ENCODE data around the gene VPS25.
A peak's percentile ranks its signal among the peaks of the same experiment; 100 is the strongest.

VPS25 gene

DNA sequence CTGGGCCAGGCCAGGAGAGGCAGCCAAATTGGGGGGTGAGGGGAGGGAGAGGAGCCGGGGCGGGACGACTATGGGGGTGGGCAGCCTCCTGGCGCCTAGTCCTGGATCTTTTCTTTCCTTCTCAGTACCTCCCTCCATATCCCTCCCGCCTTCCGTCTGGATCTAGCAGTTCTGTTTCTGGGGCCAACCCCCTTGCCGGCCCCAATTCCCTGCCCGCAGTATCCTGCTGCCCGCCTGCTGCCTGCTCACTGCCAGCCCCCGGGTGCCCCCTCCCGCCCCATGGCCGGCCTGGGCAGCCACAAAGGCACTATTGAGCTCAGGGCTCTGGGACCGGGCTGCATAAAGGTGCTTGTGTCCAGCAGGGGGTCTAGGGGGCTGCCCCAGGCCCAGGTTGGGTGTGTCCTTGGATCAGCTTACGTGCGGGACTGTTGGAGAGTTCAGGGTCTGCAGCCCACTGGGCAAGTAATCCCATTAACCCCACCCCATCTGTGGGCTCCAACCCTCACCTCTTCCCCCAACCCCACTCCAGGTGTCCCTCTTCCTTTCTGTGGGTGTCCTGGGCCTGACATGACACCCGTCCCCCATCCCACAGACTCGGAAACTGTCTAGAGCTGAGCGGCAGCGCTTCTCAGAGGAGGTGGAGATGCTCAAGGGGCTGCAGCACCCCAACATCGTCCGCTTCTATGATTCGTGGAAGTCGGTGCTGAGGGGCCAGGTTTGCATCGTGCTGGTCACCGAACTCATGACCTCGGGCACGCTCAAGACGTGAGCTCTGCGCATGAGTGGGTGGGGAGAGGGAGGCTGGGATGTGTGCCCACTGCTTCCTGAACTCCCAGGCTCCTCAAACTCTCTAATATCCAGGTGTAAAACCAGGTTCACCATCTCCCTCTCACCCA is 9.2 kb downstream of the VPS25 start:
- no peaks in the 10 kb centered on the region for H3K9me3 ChIP-seq (ENCODE audit: severe bottlenecking)
- H3K36me3 ChIP-seq = peaks cover 19% of the 10 kb centered on the region
- H3K27ac ChIP-seq = no peak overlapping the region
- no peak overlapping the region for H3K4me3 ChIP-seq (ENCODE audit: low read depth, low read length)
- TF ChIP-seq, protein P1, sequence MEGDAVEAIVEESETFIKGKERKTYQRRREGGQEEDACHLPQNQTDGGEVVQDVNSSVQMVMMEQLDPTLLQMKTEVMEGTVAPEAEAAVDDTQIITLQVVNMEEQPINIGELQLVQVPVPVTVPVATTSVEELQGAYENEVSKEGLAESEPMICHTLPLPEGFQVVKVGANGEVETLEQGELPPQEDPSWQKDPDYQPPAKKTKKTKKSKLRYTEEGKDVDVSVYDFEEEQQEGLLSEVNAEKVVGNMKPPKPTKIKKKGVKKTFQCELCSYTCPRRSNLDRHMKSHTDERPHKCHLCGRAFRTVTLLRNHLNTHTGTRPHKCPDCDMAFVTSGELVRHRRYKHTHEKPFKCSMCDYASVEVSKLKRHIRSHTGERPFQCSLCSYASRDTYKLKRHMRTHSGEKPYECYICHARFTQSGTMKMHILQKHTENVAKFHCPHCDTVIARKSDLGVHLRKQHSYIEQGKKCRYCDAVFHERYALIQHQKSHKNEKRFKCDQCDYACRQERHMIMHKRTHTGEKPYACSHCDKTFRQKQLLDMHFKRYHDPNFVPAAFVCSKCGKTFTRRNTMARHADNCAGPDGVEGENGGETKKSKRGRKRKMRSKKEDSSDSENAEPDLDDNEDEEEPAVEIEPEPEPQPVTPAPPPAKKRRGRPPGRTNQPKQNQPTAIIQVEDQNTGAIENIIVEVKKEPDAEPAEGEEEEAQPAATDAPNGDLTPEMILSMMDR (IDR thresholded peaks at IDR 0.05; ENCODE audit: low read depth, low read length) = no peak
- peaks cover 10% of the 10 kb centered on the region for H3K27me3 ChIP-seq (ENCODE audit: insufficient read depth, low read depth, severe bottlenecking)
- no peak for DNase-seq

DNA sequence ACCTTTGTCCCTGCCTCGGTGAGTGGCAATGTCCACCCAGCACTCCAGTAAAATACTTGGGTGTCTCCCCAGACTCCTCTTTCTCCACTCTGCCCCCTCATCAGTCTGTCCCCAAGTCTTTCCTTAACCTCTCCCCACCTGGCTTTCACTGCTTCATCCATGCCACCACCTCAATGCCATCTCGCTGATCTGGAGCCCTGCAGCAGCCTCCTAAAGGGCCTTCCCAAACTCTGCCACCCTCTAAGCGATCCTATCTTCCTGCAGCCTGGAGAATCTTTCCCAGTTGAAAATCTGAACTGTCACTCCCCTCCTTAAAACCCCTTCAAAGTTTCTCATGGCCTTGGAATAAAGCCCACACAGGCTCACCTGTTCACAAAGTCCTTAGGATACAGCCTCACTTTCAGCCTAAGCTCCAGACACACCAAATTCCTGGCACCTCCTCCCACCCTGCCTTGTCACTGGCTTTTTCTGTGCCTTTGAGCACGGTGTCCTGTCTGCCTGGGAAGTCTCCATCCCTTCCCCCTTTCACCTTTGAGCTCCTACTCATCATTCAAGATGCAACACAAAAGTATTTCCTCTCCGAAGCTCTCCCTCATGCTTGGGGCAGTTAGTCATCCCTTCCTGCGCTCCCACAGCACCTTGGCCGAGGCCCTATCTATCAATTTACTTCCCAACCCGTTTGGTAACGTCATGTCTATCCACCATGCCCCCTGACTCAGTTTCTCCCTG is 10.0 kb downstream of the VPS25 start:
- DNase-seq = no peak

DNA sequence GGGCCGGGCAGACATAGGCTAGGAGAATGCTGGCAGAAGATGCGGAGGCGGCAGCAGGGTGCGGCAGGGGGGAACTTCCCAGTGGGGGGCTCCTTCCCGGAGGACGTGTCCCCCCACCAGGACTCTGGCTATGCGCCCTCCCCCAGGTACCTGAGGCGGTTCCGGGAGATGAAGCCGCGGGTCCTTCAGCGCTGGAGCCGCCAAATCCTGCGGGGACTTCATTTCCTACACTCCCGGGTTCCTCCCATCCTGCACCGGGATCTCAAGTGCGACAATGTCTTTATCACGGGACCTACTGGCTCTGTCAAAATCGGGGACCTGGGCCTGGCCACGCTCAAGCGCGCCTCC is 10.5 kb downstream of the VPS25 start:
- Histone ChIP-seq H3K27ac (no peak overlapping the region), H3K27me3 (ENCODE audit: insufficient read depth, low read depth, severe bottlenecking) (peaks cover 10% of the 10 kb centered on the region), H3K4me3 (ENCODE audit: low read depth, low read length) (no peak overlapping the region), H3K9me3 (ENCODE audit: severe bottlenecking) (no peaks in the 10 kb centered on the region), H3K36me3 (peaks cover 7% of the 10 kb centered on the region)
- DNase-seq = no peak
- TF ChIP-seq, protein P1 (IDR thresholded peaks at IDR 0.05; ENCODE audit: low read depth, low read length) = no peak

More for the DNA sequence above, 10.0 kb downstream of the VPS25 start:
- H3K9me3 ChIP-seq (ENCODE audit: severe bottlenecking) = no peaks in the 10 kb centered on the region
- TF ChIP-seq, protein P1 (IDR thresholded peaks at IDR 0.05; ENCODE audit: low read depth, low read length) = no peak
- H3K36me3 ChIP-seq = peaks cover 12% of the 10 kb centered on the region
- peaks cover 10% of the 10 kb centered on the region for H3K27me3 ChIP-seq (ENCODE audit: insufficient read depth, low read depth, severe bottlenecking)
- H3K4me3 ChIP-seq (ENCODE audit: low read depth, low read length) = no peak overlapping the region
- no peak overlapping the region for H3K27ac ChIP-seq

DNA sequence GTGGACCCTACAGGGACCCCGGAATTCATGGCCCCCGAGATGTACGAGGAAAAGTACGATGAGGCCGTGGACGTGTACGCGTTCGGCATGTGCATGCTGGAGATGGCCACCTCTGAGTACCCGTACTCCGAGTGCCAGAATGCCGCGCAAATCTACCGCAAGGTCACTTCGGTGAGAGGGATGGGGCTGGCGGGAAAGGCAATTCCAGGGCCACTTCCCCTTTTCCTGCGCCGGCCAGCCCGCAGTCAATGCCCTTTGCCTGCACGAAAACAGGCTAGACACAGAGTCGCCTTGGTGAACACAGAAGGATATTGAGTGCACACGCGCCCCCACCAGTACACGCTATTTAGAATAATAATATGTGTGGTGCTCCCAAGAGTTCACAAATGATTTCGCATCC is 11.2 kb downstream of the VPS25 start:
- TF ChIP-seq, protein P1 (IDR thresholded peaks at IDR 0.05; ENCODE audit: low read depth, low read length) = no peak
- Histone ChIP-seq H3K27me3 (ENCODE audit: insufficient read depth, low read depth, severe bottlenecking) (peaks cover 10% of the 10 kb centered on the region), H3K9me3 (ENCODE audit: severe bottlenecking) (no peaks in the 10 kb centered on the region), H3K27ac (no peak overlapping the region), H3K4me3 (ENCODE audit: low read depth, low read length) (no peak overlapping the region), H3K36me3 (peaks cover under 1% of the 10 kb centered on the region)
- DNase-seq = no peak

DNA sequence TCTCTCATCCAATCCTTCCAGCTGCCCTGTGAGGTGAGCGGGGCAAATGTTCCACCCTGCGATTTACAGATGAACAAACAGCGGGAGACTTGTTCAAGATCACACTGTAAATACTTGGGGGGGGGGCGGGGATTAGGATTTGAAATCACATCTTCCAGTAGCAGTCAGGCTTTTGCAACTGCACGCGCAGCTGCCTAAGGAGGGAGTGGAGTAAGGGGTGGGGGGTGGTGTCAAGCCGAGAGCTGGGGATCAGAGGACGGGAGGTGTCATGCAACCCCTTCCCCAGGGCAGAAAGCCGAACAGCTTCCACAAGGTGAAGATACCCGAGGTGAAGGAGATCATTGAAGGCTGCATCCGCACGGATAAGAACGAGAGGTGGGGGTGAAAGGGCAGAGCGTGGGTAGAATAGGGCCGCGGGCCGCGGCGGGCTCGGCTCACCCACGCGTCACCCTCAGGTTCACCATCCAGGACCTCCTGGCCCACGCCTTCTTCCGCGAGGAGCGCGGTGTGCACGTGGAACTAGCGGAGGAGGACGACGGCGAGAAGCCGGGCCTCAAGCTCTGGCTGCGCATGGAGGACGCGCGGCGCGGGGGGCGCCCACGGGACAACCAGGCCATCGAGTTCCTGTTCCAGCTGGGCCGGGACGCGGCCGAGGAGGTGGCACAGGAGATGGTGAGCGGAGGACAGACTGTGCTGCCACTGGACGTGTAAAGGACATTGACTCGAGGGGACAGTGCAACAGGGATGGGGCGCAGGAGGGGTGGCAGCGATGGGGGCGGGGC is 11.8 kb downstream of the VPS25 start:
- no peaks in the 10 kb centered on the region for H3K9me3 ChIP-seq (ENCODE audit: severe bottlenecking)
- no peak overlapping the region for H3K4me3 ChIP-seq (ENCODE audit: low read depth, low read length)
- TF ChIP-seq, protein P1 (IDR thresholded peaks at IDR 0.05; ENCODE audit: low read depth, low read length) = no peak
- DNase-seq = peak; percentile 67
- no peaks in the 10 kb centered on the region for H3K36me3 ChIP-seq
- H3K27me3 ChIP-seq (ENCODE audit: insufficient read depth, low read depth, severe bottlenecking) = peaks cover 10% of the 10 kb centered on the region
- H3K27ac ChIP-seq = 0 out of 2 replicates have a peak overlapping the region, but pooled peaks have one; percentile 23
